Small intestine (tissue), 7 donors: ENCODE data around the gene MCCC2. TPM values are rescaled to one million over a fixed set of nuclear protein-coding genes. Genes with fewer than 3 reads are reported as not detected.
A peak's percentile ranks its signal among the peaks of the same experiment; 100 is the strongest.
"Not testable (repeated sequence)": the region's sequence is repeated elsewhere in the genome, so short reads cannot be mapped to it uniquely, and the experiment has no call there.

ENCODE experiments used
- DNase-seq, 2 donors: peaks; one replicate each; pipeline versions ENCODE4 v3.0.0 to v3.0.0-alpha.2; 2013
- FAIRE-seq: peaks from 2 replicates; lab custom pipeline; 2012; peaks lifted over from hg19 to GRCh38; lab: Jason Lieb, UNC
- H3K27ac ChIP-seq, 3 donors: one replicate each; pipeline ENCODE4 v1.5.1; 2013; ENCODE audit warnings: low read length in 2 of 3, mild to moderate bottlenecking in 2 of 3, control low read depth in 1 of 3, inconsistent platforms in 1 of 3, low read depth in 1 of 3, moderate library complexity in 1 of 3
- H3K27me3 ChIP-seq, 3 donors: one replicate each; pipeline ENCODE4 v1.6.1; 2013; ENCODE audit warnings: low read length in 3 of 3, inconsistent platforms in 1 of 3; ENCODE audit not compliant: control insufficient read depth in 3 of 3, insufficient read depth in 3 of 3
- H3K36me3 ChIP-seq, 3 donors: one replicate each; pipeline ENCODE4 v1.6.1; 2013; ENCODE audit warnings: low read length in 3 of 3, inconsistent platforms in 1 of 3, low read depth in 1 of 3, mild to moderate bottlenecking in 1 of 3, moderate library complexity in 1 of 3; ENCODE audit not compliant: control insufficient read depth in 3 of 3, insufficient read depth in 2 of 3
- H3K4me1 ChIP-seq, 3 donors: one replicate each; pipeline ENCODE4 v1.6.1; 2013; ENCODE audit warnings: low read length in 2 of 3, inconsistent platforms in 1 of 3, low read depth in 1 of 3, mild to moderate bottlenecking in 1 of 3, moderate library complexity in 1 of 3; ENCODE audit not compliant: control insufficient read depth in 3 of 3, insufficient read depth in 2 of 3
- H3K4me3 ChIP-seq, 3 donors: one replicate each; pipeline ENCODE4 v1.5.1; 2013; ENCODE audit warnings: low read length in 3 of 3, control low read depth in 1 of 3, inconsistent platforms in 1 of 3, low read depth in 1 of 3, mild to moderate bottlenecking in 1 of 3, moderate library complexity in 1 of 3
- H3K9me3 ChIP-seq, 2 donors: one replicate each; pipeline ENCODE4 v1.6.1; 2013; ENCODE audit warnings: low read depth in 1 of 2, low read length in 1 of 2; ENCODE audit not compliant: control insufficient read depth in 2 of 2, insufficient read depth in 1 of 2
- WGBS, 3 donors: extraction: QIAGEN DNeasy Blood & Tissue Kit; methylation state at CpG; one replicate each; pipeline ENCODE4 v1.1.7; 2013; 5-methylcytosine and 5-hydroxymethylcytosine counted together
- polyA plus RNA-seq, 4 donors: library from polyadenylated mRNA; stranded (reverse) in 3 of 4; unstranded in 1 of 4; fragments of 200-250 nt in 3 of 4; fragments of 120-200 nt in 1 of 4; gene quantifications; one replicate each; pipeline versions ENCODE4 v1.2.1 to v1.2.3, GENCODE V29; 2013
- donor health status: healthy with polysubstance abuse.
- donor health status: control.
- donor health status: control.
- donor health status: Bipolar disorder and iron deficiency.
- donor health status: healthy.

The MCCC2 gene
- polyA plus RNA-seq, 4 donors = 24.9 to 44.9 (median 39.0) TPM

GRCh38 chr5:71609916-71610315 is 22.8 kb downstream of the MCCC2 start:
- H3K36me3 ChIP-seq = peaks cover 0 to 12% (median 3%) of the 10 kb centered on the region in 3 donors
- not testable (repeated sequence) for H3K27ac ChIP-seq, H3K27me3 ChIP-seq, DNase-seq, H3K4me1 ChIP-seq, H3K9me3 ChIP-seq, FAIRE-seq, H3K4me3 ChIP-seq
- WGBS, 3 donors = 91 to 97% (median 95%) methylated on average over 5 to 15 of the region's 16 CpGs

- no peaks in the 10 kb centered on the region for H3K9me3 ChIP-seq
- DNase-seq (no peak), FAIRE-seq (no peak)
- no peak overlapping the region for H3K27ac ChIP-seq
- 64 to 98% (median 97%) methylated on average over 4 of the region's 4 CpGs for WGBS, 3 donors
- H3K4me1 ChIP-seq = no peaks in the 10 kb centered on the region
- peaks cover 0 to 22% (median 6%) of the 10 kb centered on the region in 3 donors for H3K36me3 ChIP-seq
- H3K27me3 ChIP-seq = no peaks in the 10 kb centered on the region
- no peak overlapping the region for H3K4me3 ChIP-seq
Measured at GRCh38 chr5:71615809-71616208, 28.7 kb downstream of the MCCC2 start.

GRCh38 chr5:71620630-71621029 is 33.5 kb downstream of the MCCC2 start:
- no peaks in the 10 kb centered on the region for H3K4me1 ChIP-seq
- no peak overlapping the region for H3K27ac ChIP-seq
- no peak overlapping the region for H3K4me3 ChIP-seq
- FAIRE-seq (no peak), DNase-seq (no peak)
- H3K9me3 ChIP-seq = no peaks in the 10 kb centered on the region
- no peaks in the 10 kb centered on the region for H3K27me3 ChIP-seq
- peaks cover 2 to 27% (median 3%) of the 10 kb centered on the region in 3 donors for H3K36me3 ChIP-seq
- 89 to 94% (median 89%) methylated on average over 2 of the region's 2 CpGs for WGBS, 3 donors

GRCh38 chr5:71621268-71621667 is 34.1 kb downstream of the MCCC2 start:
- no peak overlapping the region for H3K27ac ChIP-seq
- WGBS, 3 donors = 36 to 68% (median 48%) methylated on average over 3 of the region's 3 CpGs
- H3K27me3 ChIP-seq = no peaks in the 10 kb centered on the region
- H3K9me3 ChIP-seq = no peaks in the 10 kb centered on the region
- H3K4me3 ChIP-seq = no peak overlapping the region
- DNase-seq (peak in 1 of 2 donors; percentile 55), FAIRE-seq (no peak)
- peaks cover 0 to 23% (median 2%) of the 10 kb centered on the region in 3 donors for H3K36me3 ChIP-seq
- no peaks in the 10 kb centered on the region for H3K4me1 ChIP-seq

- Histone ChIP-seq H3K27ac (no peak overlapping the region), H3K36me3 (peaks cover 0 to 23% (median 2%) of the 10 kb centered on the region in 3 donors), H3K4me3 (no peak overlapping the region), H3K9me3 (no peaks in the 10 kb centered on the region), H3K27me3 (no peaks in the 10 kb centered on the region), H3K4me1 (no peaks in the 10 kb centered on the region)
- WGBS, 3 donors = 95 to 98% (median 97%) methylated on average over 2 of the region's 2 CpGs
- DNase-seq (no peak), FAIRE-seq (no peak)
Measured at GRCh38 chr5:71621741-71622140, 34.6 kb downstream of the MCCC2 start.

- WGBS, 3 donors = 95 to 98% (median 97%) methylated on average over 10 of the region's 10 CpGs
- H3K4me3 ChIP-seq = no peak overlapping the region
- H3K36me3 ChIP-seq = peaks cover 0 to 23% (median 2%) of the 10 kb centered on the region in 3 donors
- H3K27me3 ChIP-seq = no peaks in the 10 kb centered on the region
- DNase-seq (no peak), FAIRE-seq (no peak)
- no peaks in the 10 kb centered on the region for H3K9me3 ChIP-seq
- H3K27ac ChIP-seq = no peak overlapping the region
- no peaks in the 10 kb centered on the region for H3K4me1 ChIP-seq
Measured at GRCh38 chr5:71623221-71623794, 36.2 kb downstream of the MCCC2 start.

- DNase-seq (no peak), FAIRE-seq (no peak)
- Histone ChIP-seq H3K27me3 (no peaks in the 10 kb centered on the region), H3K4me3 (no peak overlapping the region), H3K36me3 (peaks cover 5 to 11% (median 8%) of the 10 kb centered on the region in 3 donors), H3K4me1 (no peaks in the 10 kb centered on the region), H3K9me3 (no peaks in the 10 kb centered on the region), H3K27ac (no peak overlapping the region)
- WGBS, 3 donors = 93 to 96% (median 95%) methylated on average over 6 of the region's 6 CpGs
Measured at GRCh38 chr5:71629950-71630349, 42.8 kb downstream of the MCCC2 start.

- Histone ChIP-seq H3K36me3 (peaks cover 5 to 12% (median 8%) of the 10 kb centered on the region in 3 donors), H3K4me1 (no peaks in the 10 kb centered on the region), H3K27me3 (no peaks in the 10 kb centered on the region), H3K9me3 (no peaks in the 10 kb centered on the region), H3K27ac (no peak overlapping the region), H3K4me3 (no peak overlapping the region)
- WGBS, 3 donors = 89 to 97% (median 97%) methylated on average over 4 of the region's 4 CpGs
- DNase-seq = no peak
- FAIRE-seq = no peak
Measured at GRCh38 chr5:71631070-71631469, 43.9 kb downstream of the MCCC2 start.

- Histone ChIP-seq H3K9me3 (no peaks in the 10 kb centered on the region), H3K4me1 (no peaks in the 10 kb centered on the region), H3K27me3 (no peaks in the 10 kb centered on the region), H3K4me3 (no peak overlapping the region), H3K36me3 (peaks cover 5 to 16% (median 12%) of the 10 kb centered on the region in 3 donors), H3K27ac (no peak overlapping the region)
- DNase-seq = no peak
- 56 to 83% (median 78%) methylated on average over 3 of the region's 3 CpGs for WGBS, 3 donors
- FAIRE-seq = no peak
Measured at GRCh38 chr5:71632168-71632567, 45.0 kb downstream of the MCCC2 start.
